Epithelial cell of esophagus (primary cell): ENCODE data around the gene RBM12.
"Not testable (repeated sequence)": the region's sequence is repeated elsewhere in the genome, so short reads cannot be mapped to it uniquely, and the experiment has no call there.

Experiments
- DNase-seq: peaks from one replicate; pipeline ENCODE4 v3.0.0; 2010; ENCODE audit warnings: low read depth
- H3K4me3 ChIP-seq: 2 replicates; pipeline ENCODE4 v1.5.1; 2011; ENCODE audit warnings: mild to moderate bottlenecking, low read length, control low read depth
- TF ChIP-seq, protein P1 (sequence below): IDR thresholded peaks from 2 replicates; pipeline ENCODE4 v1.5.1; 2011; ENCODE audit warnings: low read depth, mild to moderate bottlenecking, low read length, control low read depth, inconsistent platforms; ENCODE audit not compliant: insufficient read depth; ENCODE audit errors: missing control alignments

The RBM12 gene, protein sequence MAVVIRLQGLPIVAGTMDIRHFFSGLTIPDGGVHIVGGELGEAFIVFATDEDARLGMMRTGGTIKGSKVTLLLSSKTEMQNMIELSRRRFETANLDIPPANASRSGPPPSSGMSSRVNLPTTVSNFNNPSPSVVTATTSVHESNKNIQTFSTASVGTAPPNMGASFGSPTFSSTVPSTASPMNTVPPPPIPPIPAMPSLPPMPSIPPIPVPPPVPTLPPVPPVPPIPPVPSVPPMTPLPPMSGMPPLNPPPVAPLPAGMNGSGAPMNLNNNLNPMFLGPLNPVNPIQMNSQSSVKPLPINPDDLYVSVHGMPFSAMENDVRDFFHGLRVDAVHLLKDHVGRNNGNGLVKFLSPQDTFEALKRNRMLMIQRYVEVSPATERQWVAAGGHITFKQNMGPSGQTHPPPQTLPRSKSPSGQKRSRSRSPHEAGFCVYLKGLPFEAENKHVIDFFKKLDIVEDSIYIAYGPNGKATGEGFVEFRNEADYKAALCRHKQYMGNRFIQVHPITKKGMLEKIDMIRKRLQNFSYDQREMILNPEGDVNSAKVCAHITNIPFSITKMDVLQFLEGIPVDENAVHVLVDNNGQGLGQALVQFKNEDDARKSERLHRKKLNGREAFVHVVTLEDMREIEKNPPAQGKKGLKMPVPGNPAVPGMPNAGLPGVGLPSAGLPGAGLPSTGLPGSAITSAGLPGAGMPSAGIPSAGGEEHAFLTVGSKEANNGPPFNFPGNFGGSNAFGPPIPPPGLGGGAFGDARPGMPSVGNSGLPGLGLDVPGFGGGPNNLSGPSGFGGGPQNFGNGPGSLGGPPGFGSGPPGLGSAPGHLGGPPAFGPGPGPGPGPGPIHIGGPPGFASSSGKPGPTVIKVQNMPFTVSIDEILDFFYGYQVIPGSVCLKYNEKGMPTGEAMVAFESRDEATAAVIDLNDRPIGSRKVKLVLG

DNA sequence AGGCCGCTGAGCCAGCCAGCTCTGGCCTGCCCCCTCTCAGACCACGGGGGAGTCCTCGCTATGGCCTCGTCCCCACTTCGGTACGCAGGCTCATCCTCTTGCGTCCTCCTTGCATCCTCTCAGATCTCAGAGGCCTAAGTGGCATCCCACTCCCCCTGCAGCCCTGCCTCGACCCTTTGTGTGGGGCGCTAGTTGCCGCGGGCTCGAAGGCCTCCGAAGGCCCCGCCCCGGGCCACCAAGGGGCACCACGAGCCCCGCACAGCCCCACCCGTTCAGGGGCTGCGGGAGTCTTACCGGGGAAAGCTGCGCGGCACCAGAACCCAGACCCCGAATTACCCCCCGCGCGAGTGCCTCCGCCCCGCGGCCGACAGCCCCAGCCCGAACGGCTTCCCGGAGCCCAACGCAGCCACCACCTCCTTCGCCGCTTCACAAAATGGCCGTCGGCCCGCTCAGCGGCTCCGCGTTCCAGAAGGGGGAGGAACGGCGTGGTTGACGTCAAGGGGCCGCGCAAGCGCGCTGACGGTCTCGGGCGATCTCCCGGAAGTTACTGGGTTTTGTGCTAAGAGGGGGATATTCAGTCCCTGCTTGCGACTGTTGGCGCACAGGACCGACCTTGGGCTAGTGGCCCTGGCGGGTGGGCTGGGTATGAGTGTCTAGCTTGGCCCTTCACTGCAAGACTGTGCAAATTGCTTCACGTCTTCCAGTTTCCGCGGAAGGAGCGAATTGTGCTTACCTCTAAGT, at the start of gene RBM12, which contains the start of gene CPNE1:
Gene RBM12 (minus strand): TSS at position 435 of the 741 bp plus-strand sequence. CDS start 9,578 bp downstream, outside the sequence.
Gene CPNE1 (minus strand): TSS at position 435 of the 741 bp plus-strand sequence. CDS start 31,977 bp downstream, outside the sequence.
- TF ChIP-seq, protein P1, sequence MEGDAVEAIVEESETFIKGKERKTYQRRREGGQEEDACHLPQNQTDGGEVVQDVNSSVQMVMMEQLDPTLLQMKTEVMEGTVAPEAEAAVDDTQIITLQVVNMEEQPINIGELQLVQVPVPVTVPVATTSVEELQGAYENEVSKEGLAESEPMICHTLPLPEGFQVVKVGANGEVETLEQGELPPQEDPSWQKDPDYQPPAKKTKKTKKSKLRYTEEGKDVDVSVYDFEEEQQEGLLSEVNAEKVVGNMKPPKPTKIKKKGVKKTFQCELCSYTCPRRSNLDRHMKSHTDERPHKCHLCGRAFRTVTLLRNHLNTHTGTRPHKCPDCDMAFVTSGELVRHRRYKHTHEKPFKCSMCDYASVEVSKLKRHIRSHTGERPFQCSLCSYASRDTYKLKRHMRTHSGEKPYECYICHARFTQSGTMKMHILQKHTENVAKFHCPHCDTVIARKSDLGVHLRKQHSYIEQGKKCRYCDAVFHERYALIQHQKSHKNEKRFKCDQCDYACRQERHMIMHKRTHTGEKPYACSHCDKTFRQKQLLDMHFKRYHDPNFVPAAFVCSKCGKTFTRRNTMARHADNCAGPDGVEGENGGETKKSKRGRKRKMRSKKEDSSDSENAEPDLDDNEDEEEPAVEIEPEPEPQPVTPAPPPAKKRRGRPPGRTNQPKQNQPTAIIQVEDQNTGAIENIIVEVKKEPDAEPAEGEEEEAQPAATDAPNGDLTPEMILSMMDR = no peak
- peak; percentile 91 for DNase-seq
- peak within 1 kb of the TSS; percentile 92 for H3K4me3 ChIP-seq

DNA sequence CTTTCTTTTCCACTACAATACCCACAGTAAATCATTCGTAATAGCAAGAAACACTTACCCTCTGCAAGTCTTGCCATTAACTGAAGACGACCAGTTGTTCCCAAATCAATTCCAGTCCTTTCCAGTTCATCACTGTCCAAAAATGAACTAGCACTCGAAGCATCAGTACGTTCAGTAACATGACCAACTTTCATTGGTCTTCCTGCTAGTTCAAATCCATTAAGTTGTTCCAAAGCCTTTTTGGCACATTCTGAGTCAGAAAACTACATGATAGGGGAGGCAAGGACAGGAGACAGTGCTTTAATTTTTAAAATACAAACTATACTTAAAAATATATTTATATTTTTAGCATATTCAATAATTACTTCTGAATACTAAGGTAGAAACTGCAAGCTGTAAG, 49.4 kb upstream of the RBM12 start:
- TF ChIP-seq, protein P1 = no peak
- DNase-seq = no peak
- H3K4me3 ChIP-seq = no peak overlapping the region

DNA sequence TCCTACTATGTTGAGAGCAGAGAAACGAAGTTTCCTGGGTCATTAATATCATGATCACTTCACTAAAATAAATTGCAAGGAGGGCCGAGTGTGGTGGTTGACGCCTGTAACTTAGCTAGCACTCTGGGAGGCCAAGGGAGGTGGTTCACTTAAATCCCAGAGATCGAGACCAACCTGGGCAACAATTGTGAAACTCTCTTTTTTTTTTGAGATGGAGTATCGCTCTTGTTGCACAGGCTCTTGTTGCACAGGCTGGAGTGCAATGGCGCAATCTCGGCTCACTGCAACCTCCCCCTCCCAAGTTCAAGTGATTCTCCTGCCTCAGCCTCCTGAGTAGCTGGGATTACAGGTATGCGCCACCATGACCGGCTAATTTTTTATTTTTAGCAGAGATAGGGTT, 48.4 kb upstream of the RBM12 start:
- not testable (repeated sequence) for H3K4me3 ChIP-seq, DNase-seq

DNA sequence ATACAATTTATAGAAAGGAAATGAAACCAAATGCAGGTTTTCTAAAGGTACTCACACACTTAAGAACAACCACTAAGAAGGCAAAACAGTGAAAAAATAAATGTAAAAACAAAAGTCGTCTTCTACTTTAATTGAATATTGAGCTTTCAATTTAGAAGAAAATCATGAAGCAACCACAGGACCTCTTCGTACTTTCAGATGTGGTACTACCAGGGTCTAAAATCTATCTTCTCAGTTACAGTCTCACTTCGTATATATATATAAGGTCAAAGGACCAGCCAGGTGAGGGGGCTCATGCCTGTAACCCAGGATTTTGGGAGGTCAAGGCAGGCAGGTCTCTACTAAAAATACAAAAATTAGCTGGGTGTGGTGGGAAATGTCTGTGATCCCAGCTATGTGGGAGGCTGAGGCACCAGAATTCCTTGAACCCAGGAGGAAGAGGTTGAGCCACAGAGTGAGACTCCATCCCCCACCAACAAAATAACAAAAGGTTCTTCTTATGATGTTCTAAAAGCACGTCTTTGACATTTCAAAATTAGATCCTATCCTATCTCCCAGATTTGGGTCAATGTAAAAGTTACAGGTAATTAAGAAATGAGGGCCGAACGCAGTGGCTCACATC, 47.0 kb upstream of the RBM12 start:
- TF ChIP-seq, protein P1 = no peak
- DNase-seq = no peak
- H3K4me3 ChIP-seq = no peak overlapping the region

DNA sequence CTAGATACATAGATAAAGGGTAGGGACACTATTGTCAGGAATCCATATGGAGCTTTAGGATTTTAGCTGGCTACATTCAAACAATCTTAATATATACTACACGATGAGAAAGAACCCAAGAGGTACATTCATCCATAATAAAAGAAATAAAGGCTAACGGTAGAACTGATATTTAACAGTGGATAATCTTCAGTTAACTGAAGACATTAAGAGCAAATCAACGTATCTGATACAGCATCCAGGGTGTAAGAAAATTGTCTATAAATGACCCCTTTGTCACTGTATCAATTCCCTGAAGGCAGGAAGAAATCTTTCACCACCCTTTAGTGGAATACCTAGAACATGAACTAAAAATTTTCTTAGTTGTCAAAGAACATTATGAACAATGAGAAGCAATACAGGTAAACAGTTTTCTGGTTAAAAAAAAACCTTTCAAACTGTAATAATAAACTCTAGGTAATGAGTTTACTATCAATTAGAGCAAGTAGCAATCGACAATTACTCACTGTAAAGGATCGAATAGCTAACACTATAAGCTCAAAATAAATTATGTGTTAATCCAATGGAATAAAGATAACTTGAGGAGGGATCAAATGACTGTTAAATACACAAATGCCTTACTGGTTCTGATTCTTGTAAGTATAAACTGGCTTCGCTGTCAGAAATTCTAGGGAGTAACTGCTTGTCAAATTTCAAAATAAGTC, 46.3 kb upstream of the RBM12 start:
- TF ChIP-seq, protein P1 = no peak
- DNase-seq = no peak
- H3K4me3 ChIP-seq = no peak overlapping the region

DNA sequence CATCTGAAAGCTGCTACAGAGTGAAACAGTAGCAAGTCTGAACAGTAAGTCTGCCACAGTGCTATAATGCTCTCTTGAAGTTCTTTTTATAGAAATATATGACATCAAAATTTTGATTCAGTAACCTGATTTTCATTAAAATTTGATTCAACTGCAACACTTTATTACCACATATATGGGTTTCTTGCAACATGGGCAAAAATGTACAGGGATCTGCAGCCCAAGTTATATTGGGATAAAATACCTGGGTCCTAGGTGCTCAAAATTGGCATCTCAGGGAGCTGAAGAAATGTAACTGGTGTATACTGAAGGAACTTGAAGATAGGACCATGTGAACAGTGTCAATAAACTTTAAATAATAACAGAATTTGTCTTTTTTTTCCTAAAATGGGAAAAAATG, 45.3 kb upstream of the RBM12 start:
- TF ChIP-seq, protein P1 = no peak
- no peak for DNase-seq
- no peak overlapping the region for H3K4me3 ChIP-seq
